Mesenchymal stem cell (in vitro differentiated cells and primary cell): ENCODE data around the gene INPPL1.
"Not testable (repeated sequence)": the region's sequence is repeated elsewhere in the genome, so short reads cannot be mapped to it uniquely, and the experiment has no call there.

Experiments
- DNase-seq: peaks from one replicate; pipeline ENCODE4 v3.0.0-alpha.2; 2013
- H2AFZ ChIP-seq: one replicate; pipeline ENCODE4 v1.6.1; 2013; ENCODE audit warnings: low read depth, mild to moderate bottlenecking, control low read depth, inconsistent platforms, low read length, moderate library complexity
- H2AK5ac ChIP-seq: 2 replicates; pipeline ENCODE4 v1.6.1; 2013; ENCODE audit warnings: low read length, moderate library complexity, mild to moderate bottlenecking, inconsistent platforms; ENCODE audit not compliant: severe bottlenecking
- H2BK120ac ChIP-seq: one replicate; pipeline ENCODE4 v1.6.1; 2013; ENCODE audit warnings: low read depth, mild to moderate bottlenecking, inconsistent platforms, low read length, moderate library complexity
- H2BK12ac ChIP-seq, 2 experiments: one replicate each; pipeline ENCODE4 v1.6.1; 2013; ENCODE audit warnings: inconsistent platforms in 2 of 2, low read length in 2 of 2, mild to moderate bottlenecking in 2 of 2, moderate library complexity in 2 of 2, control low read depth in 1 of 2
- H2BK15ac ChIP-seq: one replicate; pipeline ENCODE4 v1.6.1; 2013; ENCODE audit warnings: mild to moderate bottlenecking, low read depth, inconsistent platforms; ENCODE audit not compliant: poor library complexity, severe bottlenecking
- H2BK5ac ChIP-seq: 2 replicates; pipeline ENCODE4 v1.6.1; 2013; ENCODE audit warnings: low read depth, mild to moderate bottlenecking, low read length, control low read depth, inconsistent platforms; ENCODE audit not compliant: poor library complexity, severe bottlenecking
- H3K14ac ChIP-seq, 2 experiments: one replicate each; pipeline ENCODE4 v1.6.1; 2013; ENCODE audit warnings: inconsistent platforms in 2 of 2, low read length in 2 of 2, control low read depth in 1 of 2, mild to moderate bottlenecking in 1 of 2, moderate library complexity in 1 of 2
- H3K18ac ChIP-seq, 2 experiments: one replicate each; pipeline ENCODE4 v1.6.1; 2013; ENCODE audit warnings: inconsistent platforms in 2 of 2, low read length in 2 of 2, control low read depth in 1 of 2, low read depth in 1 of 2, mild to moderate bottlenecking in 1 of 2
- H3K23ac ChIP-seq, 2 experiments: one replicate each; pipeline ENCODE4 v1.6.1; 2013; ENCODE audit warnings: inconsistent platforms in 2 of 2, low read length in 2 of 2, mild to moderate bottlenecking in 2 of 2, moderate library complexity in 2 of 2, control low read depth in 1 of 2
- H3K27ac ChIP-seq: 2 replicates; pipeline ENCODE4 v1.5.1; 2013; ENCODE audit warnings: mild to moderate bottlenecking, moderate library complexity, low read length, control low read depth, inconsistent platforms; ENCODE audit not compliant: poor library complexity, severe bottlenecking
- H3K27me3 ChIP-seq, 2 experiments: 2 replicates each; pipeline versions ENCODE4 v1.6.1 to v1.7.0; 2013; ENCODE audit warnings: low read length in 2 of 2, mild to moderate bottlenecking in 2 of 2, moderate library complexity in 2 of 2, control low read depth in 1 of 2, inconsistent platforms in 1 of 2; ENCODE audit not compliant: control insufficient read depth in 1 of 2, insufficient read depth in 1 of 2
- H3K36me3 ChIP-seq, 2 experiments: 2 replicates each; pipeline versions ENCODE4 v1.6.1 to v1.7.0; 2013; ENCODE audit warnings: low read length in 2 of 2, control low read depth in 1 of 2, inconsistent platforms in 1 of 2, low read depth in 1 of 2, mild to moderate bottlenecking in 1 of 2; ENCODE audit not compliant: insufficient read depth in 2 of 2, control insufficient read depth in 1 of 2
- H3K4ac ChIP-seq, 2 experiments: one replicate each; pipeline ENCODE4 v1.6.1; 2013; ENCODE audit warnings: inconsistent platforms in 2 of 2, low read length in 2 of 2, mild to moderate bottlenecking in 2 of 2, moderate library complexity in 2 of 2, control low read depth in 1 of 2, low read depth in 1 of 2
- H3K4me1 ChIP-seq: 2 replicates; pipeline ENCODE4 v1.6.1; 2013; ENCODE audit warnings: low read depth, low read length, control low read depth; ENCODE audit not compliant: control insufficient read depth, insufficient read depth
- H3K4me2 ChIP-seq: 2 replicates; pipeline ENCODE4 v1.6.1; 2013; ENCODE audit warnings: low read length, mild to moderate bottlenecking, inconsistent platforms; ENCODE audit not compliant: poor library complexity, severe bottlenecking
- H3K4me3 ChIP-seq, 2 experiments: 2 replicates each; pipeline versions ENCODE4 v1.5.1 to v1.7.0; 2013; ENCODE audit warnings: low read length in 2 of 2, mild to moderate bottlenecking in 2 of 2, control low read depth in 1 of 2, low read depth in 1 of 2; ENCODE audit not compliant: insufficient read depth in 1 of 2
- H3K79me1 ChIP-seq: replicated peaks from 2 replicates; pipeline ENCODE4 v1.6.1; 2013; ENCODE audit warnings: mild to moderate bottlenecking, control low read depth, low read length, inconsistent platforms; ENCODE audit not compliant: poor library complexity, severe bottlenecking
- H3K9ac ChIP-seq: 2 replicates; pipeline ENCODE4 v1.7.0; 2013; ENCODE audit warnings: mild to moderate bottlenecking, low read length, moderate library complexity
- H3K9me3 ChIP-seq: 2 replicates; pipeline ENCODE4 v1.7.0; 2013; ENCODE audit warnings: mild to moderate bottlenecking, low read length; ENCODE audit not compliant: control insufficient read depth
- H4K8ac ChIP-seq: one replicate; pipeline ENCODE4 v1.6.1; 2013; ENCODE audit warnings: inconsistent platforms, mild to moderate bottlenecking, low read length, moderate library complexity
- H4K91ac ChIP-seq: one replicate; pipeline ENCODE4 v1.6.1; 2013; ENCODE audit warnings: mild to moderate bottlenecking, low read length, inconsistent platforms
- WGBS: methylation state at CpG from one replicate; pipeline ENCODE4 v1.1.7; 2013; ENCODE audit warnings: mixed read lengths; 5-methylcytosine and 5-hydroxymethylcytosine counted together

The INPPL1 gene

DNA sequence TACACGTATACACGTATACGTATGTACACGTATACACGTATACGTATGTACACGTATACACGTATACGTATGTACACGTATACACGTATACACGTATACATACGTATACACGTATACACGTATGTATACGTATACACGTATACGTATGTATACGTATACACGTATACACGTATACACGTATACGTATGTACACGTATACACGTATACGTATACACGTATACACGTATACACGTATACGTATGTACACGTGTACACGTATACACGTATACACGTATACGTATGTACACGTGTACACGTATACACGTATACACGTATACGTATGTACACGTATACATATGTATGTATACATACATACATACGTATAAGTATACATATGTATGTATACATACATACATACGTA, 23.1 kb upstream of the INPPL1 start:
- H3K79me1 ChIP-seq, H3K4ac ChIP-seq, H3K14ac ChIP-seq, H3K9ac ChIP-seq, H3K4me3 ChIP-seq, H2AFZ ChIP-seq, H3K27me3 ChIP-seq, H3K4me1 ChIP-seq, H2BK120ac ChIP-seq, H3K36me3 ChIP-seq, H2BK12ac ChIP-seq, H2BK15ac ChIP-seq, H3K4me2 ChIP-seq, H3K18ac ChIP-seq, H2AK5ac ChIP-seq, H3K23ac ChIP-seq, H4K8ac ChIP-seq, DNase-seq, H3K9me3 ChIP-seq, H3K27ac ChIP-seq, H2BK5ac ChIP-seq, H4K91ac ChIP-seq: not testable (repeated sequence)
- 93% methylated on average over 40 of the region's 43 CpGs for WGBS

DNA sequence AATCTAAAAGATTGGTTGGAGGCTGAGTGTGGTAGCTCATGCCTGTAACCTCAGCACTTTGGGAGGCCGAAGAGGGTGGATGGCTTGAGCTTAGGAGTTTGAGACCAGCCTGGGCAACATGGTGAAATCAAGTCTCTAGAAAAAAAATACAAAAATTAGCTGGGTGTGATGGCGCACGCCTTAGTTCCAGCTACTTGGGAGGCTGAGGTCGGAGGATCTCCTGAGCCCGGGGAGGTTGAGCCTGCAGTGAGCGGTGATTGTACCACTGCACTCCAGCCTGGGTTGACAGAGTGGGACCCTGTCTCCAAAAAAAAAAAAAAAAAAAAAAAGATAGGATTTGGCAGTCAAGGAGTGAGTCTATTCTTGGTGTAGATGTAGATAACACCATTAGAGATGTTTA, 22.0 kb upstream of the INPPL1 start:
- H2BK5ac ChIP-seq, result no peak overlapping the region
- H3K9me3 ChIP-seq, result no peaks in the 10 kb centered on the region
- no peak overlapping the region for H3K18ac ChIP-seq
- no peak overlapping the region for H3K23ac ChIP-seq
- H3K79me1 ChIP-seq, result no peaks in the 10 kb centered on the region
- H3K14ac ChIP-seq, result no peak overlapping the region
- H2AK5ac ChIP-seq, result no peak overlapping the region
- H3K9ac ChIP-seq, result no peak overlapping the region
- no peak overlapping the region for H2BK12ac ChIP-seq
- no peak for DNase-seq
- H2BK120ac ChIP-seq, result no peak overlapping the region
- H3K4me3 ChIP-seq, result no peak overlapping the region
- H3K4me2 ChIP-seq, result no peak overlapping the region
- H2AFZ ChIP-seq, result no peak overlapping the region
- H3K4ac ChIP-seq, result no peak overlapping the region
- no peak overlapping the region for H2BK15ac ChIP-seq
- no peak overlapping the region for H4K8ac ChIP-seq
- no peaks in the 10 kb centered on the region for H3K4me1 ChIP-seq
- no peak overlapping the region for H4K91ac ChIP-seq
- no peak overlapping the region for H3K27ac ChIP-seq
- 95% methylated on average over 6 of the region's 6 CpGs for WGBS
- H3K36me3 ChIP-seq, result no peaks in the 10 kb centered on the region
- peaks cover 0 to 5% of the 10 kb centered on the region in 2 experiments for H3K27me3 ChIP-seq

DNA sequence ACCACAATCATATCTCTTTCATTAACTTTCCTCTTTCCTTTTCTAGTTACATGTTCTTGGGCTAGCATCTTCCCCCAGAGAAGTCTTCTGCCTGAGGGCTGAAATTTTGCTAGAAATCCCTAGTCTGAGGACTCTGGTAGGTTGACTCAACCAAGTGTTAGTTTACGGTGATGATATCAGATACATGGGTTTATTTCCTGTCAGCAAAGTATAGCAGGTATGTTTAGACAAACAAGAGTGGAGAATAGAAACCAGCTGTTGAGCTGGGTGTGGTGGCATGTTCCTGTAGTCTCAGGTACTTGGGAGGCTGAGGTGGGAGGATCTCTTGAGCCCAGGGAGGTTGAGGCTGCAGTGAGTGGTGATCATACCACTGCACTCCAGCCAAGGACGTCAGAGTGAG, 21.4 kb upstream of the INPPL1 start:
- Histone ChIP-seq H3K79me1 (no peaks in the 10 kb centered on the region), H3K36me3 (no peaks in the 10 kb centered on the region), H2BK15ac (no peak overlapping the region), H2AFZ (no peak overlapping the region), H2AK5ac (no peak overlapping the region), H3K4me2 (no peak overlapping the region), H3K23ac (no peak overlapping the region), H3K9me3 (no peaks in the 10 kb centered on the region), H4K91ac (no peak overlapping the region), H3K18ac (no peak overlapping the region), H3K4me1 (no peaks in the 10 kb centered on the region), H2BK12ac (no peak overlapping the region), H3K4me3 (no peak overlapping the region), H3K4ac (no peak overlapping the region), H3K9ac (no peak overlapping the region), H3K27me3 (peaks cover 0 to 8% of the 10 kb centered on the region in 2 experiments), H4K8ac (no peak overlapping the region), H3K14ac (no peak overlapping the region), H2BK120ac (no peak overlapping the region), H3K27ac (no peak overlapping the region), H2BK5ac (no peak overlapping the region)
- 94% methylated on average over 1 of the region's 2 CpGs for WGBS
- DNase-seq, result no peak

DNA sequence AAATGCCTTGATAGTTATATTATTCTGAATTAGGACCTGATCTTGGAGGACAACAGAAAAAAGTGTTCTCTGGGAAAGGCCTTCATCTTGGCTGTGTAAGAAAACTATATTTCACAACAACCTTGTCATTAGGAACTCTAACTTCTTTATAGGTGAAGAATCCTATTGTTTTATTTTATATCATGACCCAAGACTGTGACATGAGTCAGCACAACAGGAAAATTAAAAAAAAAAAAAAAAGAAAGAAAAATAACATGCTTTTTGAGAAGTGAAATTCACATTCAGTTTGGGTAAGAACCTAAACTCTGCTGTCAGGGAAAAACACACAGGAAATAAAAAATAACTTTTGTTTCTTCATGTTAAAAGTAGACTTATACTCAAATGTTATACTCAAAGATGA, 19.7 kb upstream of the INPPL1 start:
- no peak for DNase-seq
- no peak overlapping the region for H3K9ac ChIP-seq
- H3K4me3 ChIP-seq, result no peak overlapping the region
- H3K36me3 ChIP-seq, result no peaks in the 10 kb centered on the region
- peaks cover 3% of the 10 kb centered on the region for H3K9me3 ChIP-seq
- no peak overlapping the region for H3K4ac ChIP-seq
- no peak overlapping the region for H2BK5ac ChIP-seq
- no peaks in the 10 kb centered on the region for H3K79me1 ChIP-seq
- H2AK5ac ChIP-seq, result no peak overlapping the region
- H3K4me2 ChIP-seq, result no peak overlapping the region
- no peak overlapping the region for H3K14ac ChIP-seq
- no peaks in the 10 kb centered on the region for H3K4me1 ChIP-seq
- H2BK120ac ChIP-seq, result no peak overlapping the region
- no peak overlapping the region for H3K18ac ChIP-seq
- H2AFZ ChIP-seq, result no peak overlapping the region
- no peak overlapping the region for H2BK12ac ChIP-seq
- H2BK15ac ChIP-seq, result no peak overlapping the region
- H3K23ac ChIP-seq, result no peak overlapping the region
- H4K91ac ChIP-seq, result no peak overlapping the region
- H3K27ac ChIP-seq, result no peak overlapping the region
- H3K27me3 ChIP-seq, result peaks cover 0 to 12% of the 10 kb centered on the region in 2 experiments
- no peak overlapping the region for H4K8ac ChIP-seq
